Spleen (tissue), 11 donors: ENCODE measurements around the gene LCOR. TPM values are rescaled to one million over a fixed set of nuclear protein-coding genes. Genes with fewer than 3 reads are reported as not detected.
"Not testable (repeated sequence)": the region's sequence is repeated elsewhere in the genome, so short reads cannot be mapped to it uniquely, and the experiment has no call there.

Experiments
- DNase-seq: peaks from one replicate; pipeline ENCODE4 v3.0.0-alpha.2; 2020
- H3K27ac ChIP-seq, 8 donors: fragments of 200-600 bp; sonication (generic) in 7 of 8; 1 replicate in 4 of 8; 2 replicates in 4 of 8; pipeline versions ENCODE4 v1.5.0 to v1.8.0; 2016 to 2021; ENCODE audit warnings: inconsistent platforms in 4 of 8, mild to moderate bottlenecking in 4 of 8, moderate library complexity in 1 of 8
- H3K27me3 ChIP-seq, 7 donors: fragments of 200-600 bp; sonication (generic) in 6 of 7; replicated peaks in 1 of 7; 1 replicate in 4 of 7; 2 replicates in 3 of 7; pipeline versions ENCODE4 v1.5.0 to v1.8.0; 2016 to 2021; ENCODE audit warnings: inconsistent platforms in 3 of 7, mild to moderate bottlenecking in 1 of 7
- H3K36me3 ChIP-seq, 6 donors: fragments of 200-600 bp; sonication (generic) in 5 of 6; 1 replicate in 4 of 6; 2 replicates in 2 of 6; pipeline versions ENCODE4 v1.5.0 to v1.8.0; 2016 to 2021; ENCODE audit warnings: inconsistent platforms in 2 of 6
- H3K4me1 ChIP-seq, 6 donors: fragments of 200-600 bp; sonication (generic) in 5 of 6; 1 replicate in 3 of 6; 2 replicates in 3 of 6; pipeline versions ENCODE4 v1.5.0 to v1.8.0; 2016 to 2021; ENCODE audit warnings: inconsistent platforms in 3 of 6
- H3K4me3 ChIP-seq, 8 donors: fragments of 200-600 bp; sonication (generic) in 7 of 8; 1 replicate in 4 of 8; 2 replicates in 4 of 8; pipeline versions ENCODE4 v1.5.0 to v1.8.0; 2016 to 2021; ENCODE audit warnings: inconsistent platforms in 4 of 8, mild to moderate bottlenecking in 4 of 8, moderate library complexity in 2 of 8
- H3K9me3 ChIP-seq, 8 donors: fragments of 200-600 bp; sonication (generic) in 7 of 8; 1 replicate in 4 of 8; 2 replicates in 4 of 8; pipeline versions ENCODE4 v1.5.0 to v1.8.0; 2016 to 2021; ENCODE audit warnings: inconsistent platforms in 4 of 8
- CTCF ChIP-seq, 11 experiments: fragments of 200-600 bp in 7 of 11; fragments of 450-650 bp in 4 of 11; sonication (generic) in 4 of 11; IDR thresholded peaks in 8 of 11; conservative IDR thresholded peaks in 3 of 11; 1 replicate in 7 of 11; 2 replicates in 4 of 11; pipeline versions ENCODE4 v1.4.0 to v1.8.0; 2016 to 2021; ENCODE audit warnings: antibody characterized with exemption in 11 of 11, inconsistent platforms in 4 of 11, mild to moderate bottlenecking in 1 of 11
- POLR2A ChIP-seq, 3 donors: fragments of 450-650 bp; IDR thresholded peaks; one replicate each; pipeline ENCODE4 v1.5.1; 2017; ENCODE audit warnings: antibody characterized with exemption in 3 of 3, mild to moderate bottlenecking in 1 of 3
- POLR2AphosphoS5 ChIP-seq, 3 donors: sonication (generic); formaldehyde crosslinking; IDR thresholded peaks; one replicate each; pipeline ENCODE4 v1.5.1; 2017; ENCODE audit warnings: antibody characterized with exemption in 3 of 3
- WGBS, 5 donors: extraction: QIAGEN DNeasy Blood & Tissue Kit in 3 of 5; methylation state at CpG; one replicate each; pipeline versions ENCODE4 v1.1.5 to v1.1.7; 2013 to 2018; 5-methylcytosine and 5-hydroxymethylcytosine counted together
- intact Hi-C: fragments of 100-400 bp; cut with DNase I; formaldehyde crosslinking; loops from one replicate; pipeline ENCODE4 v1.15.0; 2023; ENCODE audit warnings: low total_unique reads
- polyA plus RNA-seq, 3 donors: library from polyadenylated mRNA; stranded (reverse); fragments of 200-250 nt; gene quantifications; one replicate each; pipeline ENCODE4 v1.2.1, GENCODE V29; 2013
- total RNA-seq, 7 donors: library from RNA; depleted of rRNA in 3 of 7; stranded (reverse); fragments of >200 nt in 3 of 7; fragmentation: NEBNext Ultra II Directional in 4 of 7; extraction: Animal tissue kit (Norgen Biotek cat#: 25700) in 4 of 7; gene quantifications; one replicate each; pipeline versions ENCODE4 v1.1.0 to v1.2.1, GENCODE V29; 2016 to 2021
- donor health status: healthy with polysubstance abuse.
- donor health status: DM: no; HTN: no; CAD: no; lungs with moderate emphysema.
- donor health status: DM: no; HTN: no; CAD: no.
- donor health status: Bipolar disorder and iron deficiency.
- donor health status: healthy.
- donor health status: DM: no; HTN: no; CAD: no.
- donor health status: DM: yes; HTN: yes; CAD: no.

The LCOR gene
- total and polyA plus RNA-seq, 10 donors: 2.2 to 105 (median 47.0) TPM

- TF ChIP-seq POLR2AphosphoS5 (IDR thresholded peaks at IDR 0.05) (no peak), POLR2A (IDR thresholded peaks at IDR 0.05) (no peak), CTCF (IDR thresholded peaks at IDR 0.05 in 8 of 11, conservative IDR thresholded peaks at IDR 0.05 in 3 of 11) (no peak)
- H3K9me3 ChIP-seq: no peaks in the 10 kb centered on the region
- H3K27me3 ChIP-seq: no peaks in the 10 kb centered on the region
- H3K36me3 ChIP-seq: peaks cover 0 to 37% (median 6%) of the 10 kb centered on the region in 6 donors
- no peak for DNase-seq
- peaks cover 0 to 13% (median 0%) of the 10 kb centered on the region in 6 donors for H3K4me1 ChIP-seq
- intact Hi-C loops: no loop called here
- no peak overlapping the region for H3K27ac ChIP-seq
- H3K4me3 ChIP-seq: no peak overlapping the region
- WGBS, 5 donors: 88 to 97% (median 97%) methylated on average over 5 of the region's 5 CpGs
These were observed 103.0 kb downstream of the LCOR start for GRCh38 chr10:96935148-96935547.

DNA sequence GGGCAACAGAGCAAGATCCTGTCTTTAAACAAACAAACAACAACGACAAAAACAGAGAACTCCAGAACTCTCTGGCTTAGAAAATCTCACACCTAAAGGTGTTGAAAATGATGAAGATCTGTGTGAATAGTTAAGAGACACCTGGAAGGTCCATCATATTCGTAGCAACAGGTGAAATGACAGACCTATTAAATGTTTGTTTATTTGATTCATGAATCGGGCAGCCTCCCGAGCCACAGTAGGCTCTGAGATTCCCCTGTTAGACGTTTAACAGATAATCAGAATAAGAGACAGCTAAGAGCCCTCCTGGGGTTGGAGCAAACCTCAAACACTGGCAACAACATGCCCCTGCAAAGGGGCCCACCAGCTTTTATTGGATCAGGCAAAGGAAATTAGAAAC, 103.7 kb downstream of the LCOR start:
- intact Hi-C loops: no loop called here
- Histone ChIP-seq H3K27ac (no peak overlapping the region), H3K36me3 (peaks cover 0 to 37% (median 6%) of the 10 kb centered on the region in 6 donors), H3K4me3 (no peak overlapping the region), H3K27me3 (no peaks in the 10 kb centered on the region), H3K4me1 (peaks cover 0 to 9% (median 0%) of the 10 kb centered on the region in 6 donors), H3K9me3 (no peaks in the 10 kb centered on the region)
- no peak for DNase-seq
- WGBS, 5 donors: 92 to 98% (median 96%) methylated on average over 5 of the region's 5 CpGs
- TF ChIP-seq POLR2AphosphoS5 (IDR thresholded peaks at IDR 0.05) (no peak), POLR2A (IDR thresholded peaks at IDR 0.05) (no peak), CTCF (IDR thresholded peaks at IDR 0.05 in 8 of 11, conservative IDR thresholded peaks at IDR 0.05 in 3 of 11) (no peak)

- H3K36me3 ChIP-seq: peaks cover 0 to 27% (median 9%) of the 10 kb centered on the region in 6 donors
- intact Hi-C loops, DNase-seq, H3K4me3 ChIP-seq, H3K27me3 ChIP-seq, H3K27ac ChIP-seq, H3K9me3 ChIP-seq, H3K4me1 ChIP-seq: not testable (repeated sequence)
- 92 to 97% (median 96%) methylated on average over 8 of the region's 8 CpGs for WGBS, 5 donors
These were observed 111.1 kb downstream of the LCOR start for GRCh38 chr10:96943161-96943560.

- Histone ChIP-seq H3K4me3 (no peak overlapping the region), H3K36me3 (peaks cover 0 to 50% (median 7%) of the 10 kb centered on the region in 6 donors), H3K27ac (no peak overlapping the region), H3K9me3 (no peaks in the 10 kb centered on the region), H3K4me1 (no peaks in the 10 kb centered on the region), H3K27me3 (no peaks in the 10 kb centered on the region)
- no peak for DNase-seq
- WGBS, 5 donors: 93 to 97% (median 96%) methylated on average over 5 of the region's 5 CpGs
- intact Hi-C loops: no loop called here
- TF ChIP-seq POLR2A (IDR thresholded peaks at IDR 0.05): no peak
- no peak for TF ChIP-seq POLR2AphosphoS5 (IDR thresholded peaks at IDR 0.05)
- no peak for TF ChIP-seq CTCF (IDR thresholded peaks at IDR 0.05 in 8 of 11, conservative IDR thresholded peaks at IDR 0.05 in 3 of 11)
These were observed 114.9 kb downstream of the LCOR start for GRCh38 chr10:96947036-96947435.
